HuH-7 (cell line): ENCODE results near the gene CDK2AP2.
"Not testable (repeated sequence)": the region's sequence is repeated elsewhere in the genome, so short reads cannot be mapped to it uniquely, and the experiment has no call there.

Experiments used
- DNase-seq: peaks from one replicate; pipeline ENCODE4 v3.0.0; 2011; ENCODE audit warnings: low spot score

CDK2AP2 gene, protein sequence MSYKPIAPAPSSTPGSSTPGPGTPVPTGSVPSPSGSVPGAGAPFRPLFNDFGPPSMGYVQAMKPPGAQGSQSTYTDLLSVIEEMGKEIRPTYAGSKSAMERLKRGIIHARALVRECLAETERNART

DNA sequence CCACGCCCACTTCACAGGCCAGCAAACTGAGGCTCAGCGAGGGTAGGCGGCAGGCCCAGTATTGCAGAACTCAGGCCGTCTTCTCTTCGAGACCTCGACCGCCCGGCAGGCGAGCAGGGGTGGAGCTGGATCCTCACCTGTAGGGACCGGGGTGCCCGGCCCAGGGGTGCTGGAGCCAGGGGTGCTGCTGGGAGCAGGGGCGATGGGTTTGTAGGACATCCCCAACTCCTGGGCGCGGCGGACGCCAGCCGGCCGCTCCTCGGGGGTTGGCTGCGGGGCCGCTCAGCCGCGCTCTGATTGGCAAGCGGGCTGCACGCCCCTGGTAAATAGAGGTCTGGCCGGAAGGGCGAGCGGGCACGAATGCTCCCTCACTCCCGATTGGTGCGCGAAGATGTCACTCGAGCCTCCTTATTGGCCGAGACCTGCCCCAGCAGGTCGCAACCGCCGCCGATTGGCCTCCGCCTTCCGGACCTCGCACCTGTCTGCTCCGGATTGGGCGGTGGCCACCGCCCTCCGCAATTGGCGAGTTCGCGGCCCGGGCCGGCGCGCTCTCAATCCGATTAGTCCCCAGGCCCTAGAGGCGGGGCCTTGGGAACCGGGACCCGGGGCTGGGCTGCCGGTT is at the start of gene CDK2AP2:
Gene CDK2AP2 (minus strand): TSS at position 299 of the 622 bp plus-strand sequence. CDS start 80 bp downstream, at position 219.
- DNase-seq, result peak; percentile 100

DNA sequence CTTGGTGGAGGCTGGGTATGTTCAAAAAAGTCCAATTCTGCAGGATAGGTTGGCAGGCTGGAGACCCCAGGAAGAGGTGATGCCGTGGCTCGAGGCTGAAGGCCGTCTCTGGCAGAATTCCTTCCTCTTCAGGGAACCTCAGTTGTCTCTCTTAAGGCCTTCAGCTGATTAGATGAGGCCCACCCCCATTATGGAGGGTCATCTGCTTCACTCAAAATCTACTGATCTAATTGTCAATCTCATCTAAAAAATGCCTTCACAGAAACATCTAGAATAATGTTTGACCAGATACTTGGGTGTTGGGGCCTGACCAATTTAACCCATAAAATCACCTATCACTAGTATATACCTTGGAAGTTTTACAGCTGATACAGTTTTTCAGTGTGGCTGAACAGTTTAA is 48.3 kb upstream of the CDK2AP2 start:
- DNase-seq, result no peak

DNA sequence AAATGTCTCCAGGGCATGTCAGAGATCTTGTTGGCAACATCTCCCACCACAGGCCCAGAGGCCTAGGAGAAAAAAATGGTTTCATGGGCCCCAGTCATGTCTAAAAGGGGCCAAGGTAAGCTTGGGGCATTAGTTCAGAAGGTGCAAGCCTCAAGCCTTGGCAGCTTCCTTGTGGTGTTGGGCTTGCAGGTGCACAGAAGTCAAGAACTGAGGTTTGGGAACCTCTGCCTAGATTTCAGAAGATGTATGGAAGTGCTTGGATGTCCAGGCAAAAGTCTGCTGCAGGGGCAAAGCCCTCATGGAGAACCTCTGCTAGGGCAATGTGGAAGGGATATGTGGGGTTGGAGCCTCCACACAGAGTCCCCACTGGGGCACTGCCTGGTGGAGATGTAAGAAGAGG is 43.7 kb upstream of the CDK2AP2 start:
- DNase-seq, result not testable (repeated sequence)

DNA sequence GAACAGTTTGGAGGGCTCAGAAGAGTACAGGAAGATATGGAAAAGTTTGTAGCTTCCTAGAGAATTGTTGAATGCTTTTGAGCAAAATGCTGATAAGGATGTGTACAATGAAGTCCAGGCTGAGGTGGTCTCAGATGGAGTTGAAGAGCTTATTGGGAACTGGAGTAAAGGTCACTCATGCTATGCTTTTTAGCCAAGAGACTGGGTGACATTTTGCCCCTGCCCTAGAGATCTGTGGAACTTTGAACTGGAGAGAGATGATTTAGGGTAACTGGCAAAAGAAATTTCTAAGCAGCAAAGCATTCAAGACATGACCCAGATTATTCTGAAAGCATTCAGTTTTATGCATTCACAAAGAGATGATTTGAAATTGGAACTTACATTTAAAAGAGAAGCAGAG is 43.2 kb upstream of the CDK2AP2 start:
- DNase-seq, result no peak

DNA sequence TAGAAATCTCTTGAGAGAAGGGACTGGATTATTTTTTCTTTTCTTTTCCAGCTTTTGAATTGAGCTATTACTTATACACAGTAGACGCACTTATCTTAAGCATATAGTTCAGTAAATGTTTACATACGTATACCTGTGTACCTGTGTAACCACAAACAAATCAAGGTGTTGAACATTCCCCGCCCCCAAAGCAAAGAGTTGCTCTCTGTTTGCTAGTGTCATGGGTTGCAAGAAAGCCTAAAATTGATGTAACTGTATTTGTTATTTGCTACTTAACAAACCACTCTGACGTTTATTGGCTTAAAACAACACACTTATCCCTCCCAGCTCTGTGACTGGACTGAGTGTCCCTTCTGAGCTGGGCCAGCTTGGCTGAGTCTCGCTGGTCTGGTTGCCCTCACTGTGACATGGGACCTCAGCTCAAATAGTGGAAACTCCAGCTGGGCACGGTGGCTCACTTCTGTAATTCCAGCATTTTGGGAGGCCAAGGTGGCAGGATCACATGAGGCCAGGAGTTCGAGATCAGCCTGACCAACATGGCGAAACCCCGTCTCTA is 40.7 kb upstream of the CDK2AP2 start:
- DNase-seq, result no peak

DNA sequence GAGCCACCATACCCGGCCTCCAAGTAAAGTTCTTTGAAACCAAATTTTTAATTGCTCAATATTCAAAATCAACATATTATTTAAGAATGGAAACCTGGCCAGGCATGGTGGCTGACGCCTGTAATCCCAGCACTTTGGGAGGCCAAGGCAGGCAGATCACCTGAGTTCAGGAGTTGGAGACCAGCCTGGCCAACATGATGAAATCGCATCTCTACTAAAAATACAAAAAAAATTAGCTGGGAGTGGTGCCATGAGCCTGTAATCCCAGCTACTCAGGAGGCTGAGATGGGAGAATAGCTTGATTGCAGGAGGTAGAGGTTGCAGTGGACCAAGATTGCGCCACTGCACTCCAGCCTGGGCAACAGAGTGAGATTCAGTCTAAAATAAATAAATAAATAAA is 40.1 kb upstream of the CDK2AP2 start:
- not testable (repeated sequence) for DNase-seq

DNA sequence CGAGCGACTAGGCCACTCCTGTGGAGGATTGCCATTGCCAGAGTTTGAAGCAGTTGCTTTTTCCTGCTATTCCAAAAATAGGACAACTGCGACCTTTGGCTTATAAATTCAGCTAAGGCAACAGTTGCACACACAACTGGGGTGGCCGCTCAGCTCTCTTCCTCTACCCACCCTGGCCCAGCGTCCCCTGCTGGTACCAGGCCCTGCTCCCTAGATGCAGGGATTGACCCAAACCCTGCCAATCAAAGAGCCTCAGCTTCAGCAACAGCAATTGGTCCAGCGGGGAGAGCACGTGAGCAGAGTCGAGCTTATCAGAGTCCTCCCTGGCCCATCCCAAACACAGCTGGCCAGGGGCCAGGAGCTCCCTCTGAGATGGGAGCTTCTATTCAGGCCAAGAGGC is 37.3 kb upstream of the CDK2AP2 start:
- peak; percentile 71 for DNase-seq

DNA sequence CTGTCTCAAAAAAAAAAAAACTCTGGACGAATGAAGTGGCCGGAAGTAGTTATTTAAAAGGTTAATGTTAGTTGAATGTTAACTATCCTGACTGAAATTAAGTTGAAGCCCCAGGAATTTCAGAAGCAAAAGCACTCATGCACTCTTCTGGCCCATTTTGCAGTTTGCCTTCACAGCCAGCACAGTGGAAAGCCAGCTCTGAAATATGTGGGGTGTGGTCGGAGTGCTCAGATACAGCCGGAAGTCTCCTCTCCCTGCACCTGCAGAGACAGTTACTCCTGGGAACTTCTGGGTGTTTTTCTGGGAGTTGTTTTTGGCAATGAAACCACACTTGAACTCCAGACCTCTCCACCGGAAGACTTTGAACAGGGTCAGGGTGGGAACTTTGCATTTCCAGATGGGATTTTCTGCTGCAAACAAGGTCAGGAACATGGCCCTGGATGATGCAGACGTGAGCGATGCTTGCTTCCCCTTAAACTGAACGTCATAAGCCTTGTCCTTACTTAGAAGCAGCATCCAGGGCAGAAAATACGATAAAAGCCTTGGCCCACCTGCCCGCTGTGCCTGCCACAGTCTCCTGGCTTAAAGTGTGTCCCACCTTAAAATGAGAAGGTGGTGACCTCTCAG is 36.8 kb upstream of the CDK2AP2 start:
- DNase-seq, result no peak

DNA sequence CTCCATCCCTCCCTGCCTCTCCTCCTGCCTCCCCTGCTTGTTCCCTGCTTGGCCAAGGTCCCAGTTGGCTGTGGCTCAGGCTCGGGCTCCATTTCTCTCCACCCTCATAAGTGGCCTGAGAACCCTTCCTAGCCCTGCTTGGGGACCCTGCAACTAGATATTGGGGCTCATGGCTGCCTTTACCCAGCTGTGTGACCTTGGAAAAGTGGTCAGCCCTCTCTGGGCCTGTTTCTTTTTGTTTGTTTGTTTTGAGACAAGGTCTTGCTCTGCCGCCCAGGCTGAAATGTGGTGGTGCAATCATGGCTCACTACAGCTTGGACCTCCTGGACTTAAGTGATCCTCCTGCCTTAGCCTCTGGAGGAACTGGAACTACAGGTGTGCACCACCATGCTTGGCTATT is 35.6 kb upstream of the CDK2AP2 start:
- DNase-seq, result no peak

DNA sequence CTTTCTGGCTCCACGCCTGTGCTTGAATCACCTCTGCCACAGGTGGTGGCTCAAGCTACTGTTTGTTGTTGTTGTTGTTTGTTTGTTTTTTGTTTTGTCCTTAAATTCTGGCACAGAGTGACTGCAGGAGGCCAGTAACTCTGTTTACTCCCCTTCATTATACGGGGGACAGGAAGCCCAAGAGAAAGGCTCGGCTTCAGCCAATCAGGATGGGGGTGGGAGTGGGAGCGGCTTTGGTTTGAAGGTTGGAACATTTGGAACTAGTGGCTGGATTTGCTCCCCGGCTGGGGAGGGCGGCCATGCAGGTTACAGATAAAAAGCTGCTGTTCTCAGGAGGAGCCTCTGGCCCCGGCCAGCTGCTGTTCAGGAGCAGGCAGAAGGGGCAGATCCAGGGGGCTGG is 35.0 kb upstream of the CDK2AP2 start:
- DNase-seq, result no peak

DNA sequence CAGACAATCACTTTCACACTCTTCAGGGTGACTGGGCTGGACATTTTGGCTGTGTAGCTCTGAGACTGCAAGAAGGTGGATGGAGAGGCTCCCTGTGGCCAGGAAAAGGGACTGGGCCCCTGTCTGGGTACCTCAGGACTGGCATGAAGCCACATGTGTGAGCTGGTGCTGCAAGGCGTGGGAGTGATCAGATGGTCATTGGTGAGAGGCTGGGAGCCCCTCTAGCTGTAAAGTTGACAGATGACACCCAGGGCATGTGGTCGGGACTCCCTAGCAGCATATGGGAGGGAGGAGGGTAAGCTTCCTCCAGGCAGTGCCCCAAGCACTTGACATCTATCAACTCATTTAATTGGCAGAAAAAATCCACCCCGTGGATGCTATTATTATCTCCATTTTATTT is 34.2 kb upstream of the CDK2AP2 start:
- no peak for DNase-seq

DNA sequence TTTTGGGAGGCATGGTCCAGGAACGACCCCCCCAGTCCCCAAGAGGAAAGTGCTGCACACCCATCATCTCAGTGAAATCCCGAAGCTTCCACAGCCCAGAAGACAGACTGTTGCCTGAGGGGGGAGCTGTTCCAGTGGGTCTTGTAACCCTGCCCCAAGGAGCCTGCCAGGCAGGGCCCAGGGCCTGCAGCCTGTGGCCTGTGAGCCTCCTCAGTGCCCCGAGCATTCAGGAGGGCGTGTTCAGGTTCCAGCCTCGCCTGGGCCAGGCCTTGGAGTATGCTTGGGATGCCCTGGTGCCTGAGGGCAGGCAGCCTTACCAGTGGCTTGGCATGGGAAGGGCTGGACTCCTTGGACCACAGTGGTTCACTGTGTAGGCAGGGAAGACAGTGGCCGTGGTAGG is 33.2 kb upstream of the CDK2AP2 start:
- DNase-seq, result no peak

DNA sequence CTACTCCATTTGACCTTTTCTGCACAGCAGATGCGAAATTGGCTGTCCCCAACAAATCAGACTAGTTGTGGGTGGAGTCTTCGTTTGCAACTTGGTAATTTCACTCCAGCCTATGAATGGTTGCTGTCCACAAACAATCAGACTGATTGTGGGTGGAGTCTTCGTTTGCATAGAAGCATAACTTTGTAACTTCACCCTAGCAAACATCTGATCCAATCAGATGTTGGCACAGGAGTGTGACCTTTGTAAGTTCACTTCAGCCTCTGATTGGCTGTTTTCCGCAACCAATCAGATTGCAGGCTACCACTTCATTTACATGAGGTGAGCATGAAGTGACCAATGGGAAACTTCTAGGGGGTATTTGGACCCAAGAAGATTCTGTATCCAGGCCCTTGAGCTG is 31.6 kb upstream of the CDK2AP2 start:
- no peak for DNase-seq

DNA sequence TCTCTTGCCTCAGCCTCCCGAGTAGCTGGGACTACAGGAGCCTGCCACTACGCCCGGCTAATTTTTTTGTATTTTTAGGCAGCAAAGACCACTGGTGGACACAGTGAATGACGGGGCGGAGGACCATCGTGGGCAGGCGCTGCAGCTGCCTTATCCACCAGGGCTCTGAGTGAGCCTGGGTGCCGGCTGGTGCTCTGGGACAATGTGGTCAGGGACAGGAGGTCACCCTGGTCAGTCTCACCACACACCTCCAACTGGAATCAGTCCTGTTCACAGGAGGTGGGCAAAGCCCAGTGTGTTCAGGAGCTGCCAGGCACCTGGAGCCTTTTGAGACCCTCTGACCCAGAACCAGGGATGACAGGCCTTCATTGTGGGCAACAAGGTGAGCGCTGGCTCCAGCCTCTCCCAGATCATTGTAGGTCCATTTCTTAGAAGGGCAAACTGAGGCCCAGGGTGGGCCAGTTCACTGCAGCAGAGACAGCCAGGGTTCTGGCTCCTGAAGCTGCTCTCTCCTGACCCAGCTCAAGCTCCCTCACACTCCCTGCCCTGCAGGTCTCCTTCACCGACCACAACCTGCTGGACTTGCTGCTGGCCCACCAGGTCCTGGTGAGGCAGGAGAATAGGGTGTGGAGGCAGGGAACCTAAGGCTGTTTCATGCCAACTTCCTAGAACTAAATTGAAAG is 31.0 kb upstream of the CDK2AP2 start:
- no peak for DNase-seq

DNA sequence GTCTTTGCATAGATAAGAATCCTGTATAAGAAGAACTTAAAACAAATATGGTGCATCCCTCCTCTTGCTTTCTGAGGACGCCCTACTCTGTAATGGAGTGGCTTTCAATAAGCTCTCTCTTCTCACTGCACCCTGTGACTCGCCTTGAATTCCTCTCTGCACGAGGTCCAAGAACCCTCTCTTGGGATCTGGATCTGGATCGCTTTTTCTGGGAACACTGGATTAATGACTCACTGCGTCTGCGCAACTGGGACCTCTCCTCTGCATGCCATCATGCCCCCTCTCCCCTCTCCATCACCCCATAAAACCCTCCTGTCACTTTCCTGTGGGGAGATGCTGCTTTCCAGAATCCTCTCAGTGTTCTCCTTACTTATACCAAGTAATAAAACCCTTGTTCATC is 30.3 kb upstream of the CDK2AP2 start:
- DNase-seq, result no peak

DNA sequence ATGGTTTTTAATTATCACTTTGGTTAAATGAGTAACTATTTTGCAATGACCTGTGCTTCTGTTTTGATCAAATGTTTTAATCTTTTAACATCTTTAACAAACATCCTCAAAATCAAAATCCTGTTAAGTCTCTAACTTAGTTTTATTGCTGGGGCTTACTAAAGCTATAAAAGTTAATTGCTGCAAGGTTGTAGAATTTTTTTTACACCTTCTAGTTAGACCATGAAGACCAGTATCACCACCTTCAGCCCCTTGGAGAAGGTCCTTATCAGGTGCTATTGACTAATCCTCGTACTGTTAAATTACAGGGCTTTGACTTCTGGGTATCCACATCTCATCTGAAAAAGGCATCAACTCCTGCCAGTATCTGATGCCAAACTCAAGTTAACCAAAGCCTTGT is 27.6 kb upstream of the CDK2AP2 start:
- DNase-seq, result no peak

DNA sequence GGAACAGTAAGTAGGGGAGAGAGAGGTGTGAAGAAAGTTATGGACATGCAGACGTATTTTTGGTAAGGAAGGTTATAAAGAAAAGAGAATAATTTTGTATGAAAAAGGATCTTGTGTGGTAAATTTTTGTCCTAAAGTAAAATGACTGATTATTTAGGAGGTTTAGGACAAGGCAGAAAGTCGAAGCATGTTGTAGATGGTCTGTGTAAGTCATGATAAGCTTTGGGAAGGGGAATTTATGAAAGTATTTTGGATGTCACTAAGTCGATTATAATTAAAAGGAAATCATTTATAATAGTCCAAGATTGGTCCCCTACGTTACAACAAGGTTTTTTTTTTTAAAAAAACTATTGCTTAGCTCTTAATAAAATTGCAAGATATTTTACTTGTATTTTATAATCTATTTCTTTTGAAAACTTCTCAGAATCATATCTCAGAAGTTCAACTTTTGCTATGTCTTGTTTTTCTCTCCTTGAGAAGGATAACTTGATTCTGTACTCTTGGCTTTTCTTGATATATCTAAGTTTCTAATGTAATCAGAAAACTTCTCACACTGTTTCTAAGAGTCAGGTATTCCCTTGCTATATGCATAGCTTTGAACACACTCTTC is 26.2 kb upstream of the CDK2AP2 start:
- peak; percentile 48 for DNase-seq

DNA sequence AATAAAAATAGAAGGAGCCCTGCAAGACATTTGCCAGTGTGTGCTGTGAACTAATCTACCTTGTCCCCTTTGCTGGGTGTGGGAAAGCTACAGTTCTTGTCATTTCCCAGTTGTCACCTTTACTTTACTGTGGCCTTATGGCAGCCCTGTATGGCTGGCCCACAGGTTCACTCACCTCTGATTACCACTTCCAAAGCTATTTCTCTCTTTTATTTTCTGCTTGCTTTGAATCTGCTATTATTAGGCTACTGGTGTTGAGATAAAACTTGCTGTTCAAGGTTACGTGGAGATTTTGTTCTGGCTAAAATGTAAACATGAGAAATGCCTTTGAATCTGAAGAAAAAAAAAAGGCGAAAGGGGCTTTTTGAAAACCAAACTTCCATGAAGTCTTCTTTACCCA is 24.9 kb upstream of the CDK2AP2 start:
- DNase-seq, result no peak

DNA sequence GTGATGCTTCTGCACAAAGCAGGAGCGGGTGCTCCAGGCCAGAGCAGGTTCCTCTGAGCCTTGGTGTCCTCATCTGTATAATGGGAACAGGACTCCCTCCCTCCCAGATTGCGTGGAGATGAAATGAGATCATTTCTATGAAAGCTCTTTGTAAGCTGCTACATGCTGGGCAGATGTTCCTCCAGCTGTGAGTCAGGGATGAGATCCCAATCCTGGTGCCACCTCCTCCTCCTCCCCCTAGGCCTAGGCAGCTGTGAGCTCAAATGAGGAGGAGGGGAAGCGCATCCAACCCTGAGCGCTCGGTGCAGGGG is 22.3 kb upstream of the CDK2AP2 start:
- DNase-seq, result no peak

DNA sequence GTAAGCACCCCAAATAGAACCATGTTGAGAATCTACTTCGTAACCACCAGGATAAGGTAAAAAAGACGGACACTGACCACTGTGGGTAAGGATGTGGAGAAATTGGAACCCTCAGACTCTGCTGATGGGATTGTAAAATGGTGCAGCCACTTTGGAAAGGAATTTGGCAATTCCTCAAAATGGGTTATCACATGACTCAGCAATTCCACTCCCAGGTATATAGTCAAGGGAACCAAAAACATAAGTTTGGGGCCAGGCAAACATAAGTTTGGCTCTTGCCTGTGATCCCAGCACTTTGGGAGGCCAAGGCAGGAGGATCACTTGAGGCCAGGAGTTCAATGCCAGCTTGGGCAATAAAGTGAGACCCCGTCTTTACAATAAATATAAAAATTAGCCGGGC is 20.4 kb upstream of the CDK2AP2 start:
- DNase-seq, result no peak

DNA sequence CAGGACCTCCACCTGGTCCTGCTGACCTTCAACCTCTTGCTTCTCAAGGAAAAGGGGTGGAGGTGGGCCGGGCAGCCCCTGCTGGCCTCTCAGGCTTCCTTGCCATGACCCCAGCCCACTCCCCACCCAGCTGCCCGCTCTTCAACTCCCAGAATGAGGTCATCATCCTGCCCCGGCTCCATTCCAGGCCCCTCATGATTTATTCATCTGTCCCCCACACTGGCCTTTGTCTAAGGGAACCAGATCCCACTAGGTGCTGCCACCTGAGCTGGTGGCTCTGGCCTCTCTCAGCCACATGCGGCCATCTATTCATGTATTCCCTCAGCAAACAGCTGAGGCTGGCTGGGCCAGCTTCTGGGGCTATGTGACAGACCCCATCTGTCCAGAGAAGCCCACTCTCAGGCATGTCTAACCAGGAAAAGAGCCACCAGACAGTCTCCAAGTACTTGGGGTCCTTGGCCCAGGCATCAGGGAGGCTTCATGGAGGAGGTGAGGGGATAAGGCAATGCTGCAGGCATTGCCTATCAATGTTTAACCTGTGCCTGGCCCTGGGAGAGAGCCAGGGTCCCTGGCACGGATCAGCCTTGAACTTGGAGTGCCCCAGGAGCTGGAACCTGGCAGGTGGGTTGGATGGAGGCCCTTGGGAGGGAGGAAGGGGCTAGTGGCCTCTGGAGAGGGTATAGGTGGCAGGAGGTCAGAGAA is 17.5 kb upstream of the CDK2AP2 start:
- DNase-seq, result no peak

DNA sequence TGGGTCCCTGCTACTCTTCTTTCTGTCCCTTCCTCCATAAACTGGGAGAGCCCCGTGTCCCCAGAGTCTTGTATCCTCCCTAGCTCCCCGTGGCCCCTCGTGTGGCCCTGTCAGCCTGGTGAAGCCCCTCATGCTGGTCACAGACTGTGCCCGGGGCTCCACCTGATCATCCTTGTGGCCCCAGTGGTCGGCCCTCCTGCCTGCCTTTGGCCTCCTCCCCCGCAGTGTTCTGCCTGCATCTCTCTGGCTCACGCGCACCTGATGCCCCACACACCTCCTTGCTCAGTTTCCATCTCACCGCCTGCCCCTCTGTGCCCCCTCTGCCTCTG is 16.5 kb upstream of the CDK2AP2 start:
- no peak for DNase-seq
